Measurements from ENCODE around the gene ADAMTS3.

The ADAMTS3 gene

GRCh38 chr4:72394012-72394663, 174.9 kb downstream of the ADAMTS3 start:
- no peak for DNase-seq

DNA sequence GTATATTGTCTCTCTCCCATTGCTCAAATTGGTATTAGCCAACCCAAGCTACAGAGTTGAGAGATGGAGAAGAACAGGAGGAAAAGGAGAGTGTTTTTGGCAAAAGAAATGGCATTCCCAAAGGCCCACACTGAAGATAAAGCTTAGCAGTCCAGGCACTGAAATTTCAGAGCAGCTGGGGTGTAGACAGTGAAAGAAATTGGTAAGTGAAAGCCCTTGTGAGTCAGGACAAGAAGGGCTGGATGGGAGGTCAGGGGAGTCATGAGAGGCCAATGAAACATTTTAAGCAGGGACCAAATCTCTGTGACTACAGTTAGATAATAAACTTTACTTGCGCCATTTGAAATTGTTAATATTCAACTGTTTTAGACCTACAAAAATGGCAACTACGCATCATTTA, 177.7 kb downstream of the ADAMTS3 start:
- no peak for DNase-seq

DNA sequence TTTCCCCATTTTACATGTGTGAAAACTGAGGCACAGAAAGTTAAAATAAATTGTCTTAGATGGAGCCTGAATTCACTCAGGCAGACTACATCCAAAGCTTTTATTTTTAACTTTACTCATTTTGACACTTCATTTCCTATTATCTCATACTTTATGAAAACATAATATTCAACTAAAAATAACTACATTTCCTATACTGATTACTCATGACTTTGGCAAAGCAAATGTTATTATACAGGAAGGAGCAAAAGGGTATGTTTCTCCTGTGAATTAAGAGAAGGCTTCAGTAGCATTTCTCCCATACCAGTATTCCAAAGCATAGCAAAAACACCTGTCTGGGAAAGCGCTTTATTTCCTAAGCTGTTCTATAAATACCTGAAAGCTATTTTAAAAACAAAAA, 178.6 kb downstream of the ADAMTS3 start:
- DNase-seq = no peak

DNA sequence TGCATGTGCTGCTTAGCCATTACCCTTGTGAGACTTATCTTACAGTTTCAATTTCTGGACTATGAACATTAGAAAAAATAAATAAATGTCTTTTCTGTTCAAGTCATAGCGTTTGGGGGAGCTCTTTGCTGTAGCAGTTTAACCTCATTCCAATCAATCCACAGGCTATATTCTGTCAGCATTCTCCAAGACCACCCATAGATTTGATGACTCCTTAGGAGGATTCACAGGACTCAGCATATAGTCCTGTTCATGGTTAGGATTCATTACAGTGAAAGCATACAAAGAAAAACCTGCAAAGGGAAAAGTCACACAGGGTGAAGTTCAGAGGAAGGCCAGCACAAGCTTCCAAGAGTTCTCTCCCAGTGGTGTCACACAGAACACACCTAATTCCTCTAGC, 180.5 kb downstream of the ADAMTS3 start:
- DNase-seq = no peak

GRCh38 chr4:72387959-72388358, 181.1 kb downstream of the ADAMTS3 start:
- no peak for DNase-seq

GRCh38 chr4:72383439-72383838, 185.6 kb downstream of the ADAMTS3 start:
- no peak for DNase-seq

DNA sequence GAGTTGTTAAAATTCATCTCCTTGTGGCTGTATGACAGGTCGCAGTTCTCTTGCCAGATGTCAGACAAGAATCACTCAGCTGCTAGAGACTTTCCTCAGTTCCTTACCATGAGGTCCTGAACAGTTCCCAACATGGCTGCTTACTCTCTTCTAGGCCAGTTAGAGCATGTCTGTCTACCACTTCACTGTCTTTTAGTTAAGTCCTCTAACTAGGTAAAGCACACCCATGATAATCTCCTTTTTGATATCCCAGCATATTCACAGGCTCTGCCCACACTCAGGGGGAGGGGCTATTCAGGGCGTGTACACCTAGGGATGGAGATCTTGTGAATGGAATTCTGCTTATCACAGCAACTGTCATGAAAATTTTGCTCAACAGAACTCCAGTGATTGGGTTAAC, 190.1 kb downstream of the ADAMTS3 start:
- DNase-seq = no peak

DNA sequence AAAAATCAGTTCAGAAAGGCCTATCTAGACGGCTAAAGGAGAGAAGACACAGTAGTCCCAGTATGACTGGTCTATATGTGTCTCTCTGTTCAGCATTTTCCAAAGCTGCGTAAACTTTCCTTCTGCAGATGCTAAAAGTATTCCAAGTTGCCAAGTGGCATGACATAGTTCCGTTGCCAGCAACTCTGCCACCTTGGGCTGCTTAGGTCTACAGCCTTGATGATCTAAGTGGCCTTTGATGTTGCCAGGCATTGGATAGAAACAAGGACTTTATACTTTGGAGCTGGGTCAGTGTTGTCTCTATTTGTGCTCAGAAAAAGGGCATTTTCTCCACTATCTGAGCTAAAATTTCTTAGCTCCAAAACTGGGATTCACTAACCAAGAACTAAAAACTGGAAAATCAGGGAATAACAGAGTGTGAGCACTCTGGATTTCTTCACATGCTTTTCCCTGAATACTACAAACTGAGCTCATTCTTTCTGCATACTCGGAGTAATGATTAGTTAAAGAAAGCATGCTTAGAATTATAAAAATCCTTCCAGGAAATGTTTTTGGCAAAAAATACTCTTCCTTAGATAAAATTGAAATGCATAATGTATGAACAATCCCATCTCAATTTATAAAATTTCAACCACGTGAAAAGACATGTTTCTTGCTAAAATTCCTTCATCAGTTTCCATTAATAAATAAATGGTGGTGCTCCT, 191.4 kb downstream of the ADAMTS3 start:
- DNase-seq = no peak

- no peak for DNase-seq
Observed at GRCh38 chr4:72376901-72377300, 192.1 kb downstream of the ADAMTS3 start.

DNA sequence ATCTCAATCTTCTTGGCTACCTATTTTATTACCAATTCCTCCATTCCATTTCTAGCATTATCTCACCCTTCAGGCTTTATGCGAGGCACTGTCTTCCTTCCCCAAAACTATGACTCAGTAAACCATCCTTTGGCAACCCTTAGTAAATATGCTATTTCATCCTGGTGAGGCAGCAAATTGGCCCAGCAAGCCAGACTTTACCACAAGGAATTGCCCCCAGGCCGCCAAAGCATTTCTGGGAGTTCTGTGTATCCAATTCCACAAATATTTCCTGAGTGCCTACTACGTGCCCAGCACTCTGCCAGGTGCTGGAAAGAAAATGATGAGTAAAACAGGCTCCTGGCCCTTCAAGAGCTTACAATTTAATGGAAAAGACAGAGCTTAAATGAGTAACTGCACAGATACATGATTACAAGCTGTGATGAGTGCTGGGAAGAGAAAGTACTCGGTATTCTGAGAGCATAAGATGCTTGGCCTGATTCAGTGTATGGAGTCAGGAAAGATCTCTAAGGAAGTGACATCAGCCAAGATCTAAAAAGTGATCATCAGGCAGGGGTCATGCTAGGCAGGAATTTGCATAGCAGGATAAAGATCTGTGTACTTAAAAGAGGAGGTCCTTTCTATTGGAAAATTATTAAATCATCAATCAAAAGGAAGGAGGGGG, 193.8 kb downstream of the ADAMTS3 start:
- no peak for DNase-seq

DNA sequence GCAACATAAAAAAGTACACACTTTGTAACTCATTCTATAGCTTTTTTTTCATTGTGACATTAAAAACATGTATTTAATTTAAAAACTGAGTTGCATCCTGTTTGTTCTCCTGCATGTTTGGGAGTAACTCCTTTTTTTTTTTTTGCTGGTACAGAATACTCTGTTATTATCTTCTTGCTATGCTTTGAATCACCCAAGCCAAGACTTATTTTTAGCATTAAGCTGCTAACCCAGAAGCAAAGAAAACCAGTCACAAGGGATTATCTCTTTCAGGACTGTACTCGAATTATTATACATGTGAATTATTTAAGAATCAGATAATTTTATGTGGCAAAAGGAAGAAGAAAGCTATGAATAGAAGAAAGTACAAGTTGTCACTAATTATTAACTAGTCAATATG, 194.9 kb downstream of the ADAMTS3 start:
- no peak for DNase-seq

DNA sequence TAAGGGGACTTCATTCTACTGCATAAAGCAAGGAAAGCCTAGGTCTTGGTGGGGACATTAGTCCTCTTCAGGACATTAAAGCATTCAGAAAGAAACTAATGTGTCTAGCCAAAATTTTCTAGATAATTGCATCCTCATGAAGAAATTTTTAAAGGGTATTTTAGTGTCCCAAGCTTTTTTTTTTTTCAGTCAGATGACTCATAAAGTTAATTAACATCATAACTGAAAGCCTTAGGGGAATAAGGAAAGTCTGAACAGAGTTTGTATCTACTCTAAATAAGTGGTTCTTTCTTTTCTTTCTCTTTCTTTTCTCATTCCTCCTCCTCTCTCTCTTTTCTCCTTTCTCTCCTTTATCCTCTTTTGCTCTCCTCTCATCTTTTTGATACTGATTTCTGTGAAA, 202.4 kb downstream of the ADAMTS3 start:
- no peak for DNase-seq

DNA sequence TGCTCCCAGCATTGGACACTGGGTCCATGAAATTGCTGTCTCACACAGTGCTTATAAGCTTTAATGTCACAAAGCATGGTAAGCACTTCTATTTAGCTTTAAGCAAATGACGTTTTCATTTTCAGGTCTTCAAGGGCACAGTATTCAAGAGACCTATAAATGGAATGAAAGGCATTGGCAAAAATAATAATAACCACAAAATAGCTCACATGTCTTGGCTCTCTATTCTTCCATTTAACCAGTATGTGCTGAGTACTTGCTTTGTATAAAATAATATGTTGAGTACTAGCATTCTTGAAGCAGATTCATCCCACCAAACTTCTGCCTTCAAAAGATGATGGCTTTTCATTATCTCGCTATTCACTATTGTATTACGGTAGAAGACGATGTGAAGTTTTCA, 203.0 kb downstream of the ADAMTS3 start:
- no peak for DNase-seq

- DNase-seq = no peak
Observed at GRCh38 chr4:72365016-72365415, 204.0 kb downstream of the ADAMTS3 start.

DNA sequence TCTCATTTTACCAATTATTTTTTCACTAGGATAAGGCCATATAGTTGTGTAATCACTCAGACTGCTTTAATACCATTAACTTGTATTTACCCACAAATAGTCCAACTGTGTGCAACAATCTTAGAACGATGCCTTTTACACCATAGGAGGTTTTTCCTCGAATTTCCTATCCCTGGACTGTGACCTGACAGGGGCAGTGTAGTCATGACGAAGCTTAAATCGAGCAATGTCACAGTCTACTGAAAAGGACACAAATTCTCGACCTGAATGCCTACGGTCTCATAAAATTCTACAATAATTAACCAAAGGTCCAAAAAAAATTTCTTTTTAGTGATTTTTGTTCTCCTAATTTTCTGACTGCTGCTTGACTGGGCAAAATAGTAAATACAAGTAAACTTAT, 208.9 kb downstream of the ADAMTS3 start:
- DNase-seq = no peak

GRCh38 chr4:72358483-72358882, 210.5 kb downstream of the ADAMTS3 start:
- DNase-seq = no peak

DNA sequence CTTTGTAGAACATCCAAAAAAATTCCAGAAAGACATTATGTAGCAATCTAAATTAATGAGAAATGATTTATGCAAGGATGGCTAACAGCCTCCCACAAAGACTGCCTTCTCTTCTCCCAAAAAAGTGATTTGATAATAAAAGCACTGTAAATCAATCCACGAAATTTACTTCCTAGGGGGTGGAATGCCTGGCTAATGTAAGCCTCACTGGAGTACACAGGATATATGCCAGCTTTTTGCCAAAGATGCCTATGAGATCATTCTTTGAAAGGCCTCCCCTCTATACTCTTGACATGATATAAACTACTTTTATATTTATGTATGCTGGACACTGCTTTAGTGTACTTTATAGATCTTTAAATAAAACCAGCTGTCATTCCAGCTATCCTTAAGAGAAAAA, 211.1 kb downstream of the ADAMTS3 start:
- DNase-seq = no peak

- no peak for DNase-seq
Observed at GRCh38 chr4:72352711-72353110, 216.3 kb downstream of the ADAMTS3 start.

DNA sequence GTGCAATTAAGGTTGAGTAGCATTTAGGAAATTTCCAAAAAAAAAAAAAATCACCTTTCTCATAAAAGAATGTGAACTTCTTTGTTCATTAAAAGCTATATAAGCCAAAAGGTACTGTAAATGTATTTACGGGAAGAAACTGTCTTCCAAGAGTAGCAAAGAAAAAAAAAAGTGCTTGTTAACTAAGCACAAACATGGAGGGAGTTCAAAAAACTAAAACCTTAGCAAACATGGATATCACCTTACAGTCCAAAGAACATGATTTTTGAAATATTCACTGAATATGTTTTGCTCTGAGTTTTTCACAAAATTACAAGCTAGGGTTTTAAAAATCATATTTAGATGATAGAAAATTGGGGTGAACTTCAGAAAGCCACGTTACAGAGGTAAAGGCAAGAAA, 217.5 kb downstream of the ADAMTS3 start:
- no peak for DNase-seq

- no peak for DNase-seq
Observed at GRCh38 chr4:72348701-72349100, 220.3 kb downstream of the ADAMTS3 start.

DNA sequence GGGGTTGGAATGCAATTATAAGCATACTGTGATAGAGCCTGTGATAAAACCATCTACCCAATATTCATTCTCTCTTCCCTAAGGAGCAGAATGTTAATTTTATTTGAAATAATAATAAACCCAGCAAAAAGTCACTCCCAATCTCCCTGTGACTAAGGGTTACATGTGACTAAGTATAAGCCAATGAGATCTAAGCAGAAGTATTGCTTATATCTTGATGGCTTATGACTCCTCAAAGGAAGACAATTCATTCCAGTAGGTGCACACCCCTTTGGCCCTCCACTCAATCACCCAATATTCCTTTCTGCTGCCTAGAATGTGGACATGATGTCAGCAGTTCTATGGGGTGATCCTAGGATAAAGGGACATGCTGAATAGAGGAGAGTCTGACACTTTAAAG, 224.6 kb downstream of the ADAMTS3 start:
- DNase-seq = no peak

DNA sequence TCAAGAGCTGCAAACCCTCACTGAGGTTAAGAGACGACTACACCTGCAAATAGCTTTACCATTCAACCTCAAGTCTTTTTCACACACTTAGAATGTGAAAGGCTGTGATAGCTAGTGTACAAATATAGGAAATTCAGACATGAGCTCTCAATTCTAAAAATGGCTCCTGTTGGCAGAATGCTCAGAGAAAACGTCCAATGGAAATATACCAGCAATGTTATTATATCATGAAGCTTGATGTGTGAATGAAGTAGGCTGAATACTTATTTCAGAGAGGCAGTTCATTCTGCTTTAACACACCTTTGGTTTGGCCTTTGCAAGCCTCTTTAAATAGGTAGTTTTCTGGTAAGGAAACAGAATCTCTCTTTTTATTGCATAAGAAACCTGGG, 227.6 kb downstream of the ADAMTS3 start:
- DNase-seq = no peak

DNA sequence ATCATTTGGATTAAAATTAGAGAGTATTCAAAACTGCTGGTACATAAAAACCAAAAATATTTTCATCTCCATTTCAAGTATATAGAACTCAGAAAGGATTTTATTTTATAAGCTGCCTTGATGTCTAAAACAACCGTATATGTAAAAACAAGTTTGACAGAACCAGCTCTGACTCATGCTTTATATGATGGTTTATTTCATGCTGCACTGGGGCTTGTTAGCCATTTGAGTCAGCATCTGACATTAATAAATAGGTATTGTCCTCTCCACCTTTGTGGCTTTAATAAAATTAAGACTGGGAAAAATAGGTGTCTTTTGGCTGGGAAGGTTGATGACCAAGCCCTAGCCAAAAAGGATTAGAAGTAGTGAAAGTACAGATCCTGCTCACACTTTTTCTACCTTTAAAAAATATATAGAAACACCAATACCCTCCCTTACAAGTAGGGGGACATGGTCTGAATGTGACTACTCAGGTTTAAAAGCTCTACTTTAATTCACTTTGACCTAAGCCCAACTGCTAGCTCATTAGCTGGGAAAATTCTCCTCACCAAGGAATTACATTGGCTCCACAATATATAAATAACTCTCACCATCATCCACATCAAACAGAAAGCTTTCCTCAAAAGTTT, 228.1 kb downstream of the ADAMTS3 start:
- DNase-seq = no peak

DNA sequence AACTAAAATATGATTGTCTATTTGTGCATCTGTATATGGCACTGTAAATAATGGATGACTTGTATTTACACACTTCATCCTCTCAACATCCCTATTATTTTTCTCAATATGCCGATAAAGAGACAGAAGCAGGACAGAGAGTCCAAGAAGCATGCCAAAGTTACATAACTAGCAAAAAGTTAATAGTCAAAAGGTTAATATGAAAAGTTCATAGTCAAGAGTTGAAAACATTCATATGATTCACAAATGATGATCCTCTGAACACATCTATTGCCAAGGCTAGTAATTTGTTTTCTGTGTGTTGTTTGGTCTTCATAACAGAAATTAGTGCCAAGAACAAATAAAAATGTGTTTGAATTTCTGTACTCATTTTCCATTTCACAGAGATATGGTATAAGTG, 231.0 kb downstream of the ADAMTS3 start:
- no peak for DNase-seq
